Measurements from ENCODE around the gene CX3CL1.
"Not testable (repeated sequence)": the region's sequence is repeated elsewhere in the genome, so short reads cannot be mapped to it uniquely, and the experiment has no call there.

CX3CL1 gene

DNA sequence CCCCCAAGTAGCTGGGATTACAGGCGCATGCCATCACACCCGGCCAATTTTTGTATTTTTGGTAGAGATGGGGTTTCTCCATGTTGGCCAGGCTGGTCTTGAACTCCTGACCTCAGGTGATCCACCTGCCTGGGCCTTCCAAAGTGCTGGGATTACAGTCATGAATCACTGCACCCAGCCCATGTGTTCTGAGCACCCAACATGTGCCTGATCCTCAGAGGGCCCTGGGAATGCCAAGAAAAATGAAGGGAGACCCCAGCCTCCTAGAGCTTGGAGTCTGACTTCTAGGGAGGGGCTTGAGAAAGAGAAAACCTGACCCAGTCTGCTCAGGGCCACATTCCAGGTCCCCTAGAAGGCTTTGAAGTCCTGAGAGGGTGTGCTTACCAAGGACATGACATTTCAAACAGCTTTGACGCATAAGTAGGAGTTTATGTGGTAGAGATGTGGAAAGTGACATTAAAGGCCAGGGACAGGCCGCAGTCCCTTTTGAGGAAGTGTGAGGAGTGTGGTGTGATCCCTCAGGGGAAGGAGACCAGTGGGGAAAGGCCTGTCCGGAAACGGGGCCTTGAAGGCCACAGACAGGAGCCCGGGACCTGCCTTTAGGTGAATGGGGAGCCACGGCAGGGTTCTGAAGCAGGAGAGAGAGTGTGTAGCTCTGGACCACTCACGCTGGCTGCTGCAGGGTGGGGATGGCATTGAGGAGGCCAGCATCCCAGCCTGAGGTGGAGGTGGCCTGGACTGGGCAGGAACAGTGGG, 14.8 kb upstream of the CX3CL1 start:
- DNase-seq, result no peak

DNA sequence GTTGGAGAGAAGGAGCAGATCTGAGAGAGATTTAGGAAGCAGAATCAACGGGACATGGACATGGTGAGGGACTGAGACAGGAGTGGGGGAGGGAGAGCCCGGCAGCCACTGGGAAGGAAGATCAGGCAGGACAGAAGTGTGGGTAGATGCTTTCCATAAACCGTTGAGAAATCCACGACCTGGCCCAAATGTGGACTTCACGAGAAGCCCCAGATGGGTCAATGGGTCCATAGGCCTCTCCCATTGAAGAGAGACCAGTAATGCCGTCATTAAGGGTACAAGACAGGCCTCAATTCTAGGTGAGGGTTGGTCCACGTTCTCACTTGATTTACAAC, 14.2 kb upstream of the CX3CL1 start:
- DNase-seq, result no peak

DNA sequence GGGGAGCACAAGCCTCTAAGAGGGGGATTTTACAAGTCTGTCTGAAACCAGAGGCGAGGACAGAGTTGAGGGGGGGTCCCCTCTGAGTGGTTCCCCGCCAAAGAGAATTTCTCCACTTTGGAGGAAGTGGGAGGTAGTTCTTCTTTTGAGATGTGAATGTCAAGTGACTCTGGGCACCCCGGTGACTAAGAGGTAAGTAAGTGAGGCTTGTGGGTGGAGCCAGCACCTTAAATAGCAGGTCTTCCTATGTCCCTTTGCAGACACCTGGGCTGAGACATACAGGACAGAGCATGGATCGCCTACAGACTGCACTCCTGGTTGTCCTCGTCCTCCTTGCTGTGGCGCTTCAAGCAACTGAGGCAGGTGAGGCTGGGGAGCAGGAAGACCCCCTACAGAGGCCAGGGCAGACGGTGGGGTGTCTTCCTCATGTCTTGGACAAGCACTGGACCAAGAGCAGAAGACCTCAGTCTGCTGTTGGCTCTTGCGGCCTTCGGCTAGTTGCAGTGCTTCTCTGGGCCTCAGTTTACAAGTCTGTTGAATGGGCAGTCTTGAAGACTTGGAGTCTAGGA, 13.7 kb upstream of the CX3CL1 start, which contains the start of gene CCL22:
CCL22 (plus strand) TSS at position 257 of the 569 bp plus-strand sequence; CDS start at position 291, 34 bp downstream.
- DNase-seq, result no peak

DNA sequence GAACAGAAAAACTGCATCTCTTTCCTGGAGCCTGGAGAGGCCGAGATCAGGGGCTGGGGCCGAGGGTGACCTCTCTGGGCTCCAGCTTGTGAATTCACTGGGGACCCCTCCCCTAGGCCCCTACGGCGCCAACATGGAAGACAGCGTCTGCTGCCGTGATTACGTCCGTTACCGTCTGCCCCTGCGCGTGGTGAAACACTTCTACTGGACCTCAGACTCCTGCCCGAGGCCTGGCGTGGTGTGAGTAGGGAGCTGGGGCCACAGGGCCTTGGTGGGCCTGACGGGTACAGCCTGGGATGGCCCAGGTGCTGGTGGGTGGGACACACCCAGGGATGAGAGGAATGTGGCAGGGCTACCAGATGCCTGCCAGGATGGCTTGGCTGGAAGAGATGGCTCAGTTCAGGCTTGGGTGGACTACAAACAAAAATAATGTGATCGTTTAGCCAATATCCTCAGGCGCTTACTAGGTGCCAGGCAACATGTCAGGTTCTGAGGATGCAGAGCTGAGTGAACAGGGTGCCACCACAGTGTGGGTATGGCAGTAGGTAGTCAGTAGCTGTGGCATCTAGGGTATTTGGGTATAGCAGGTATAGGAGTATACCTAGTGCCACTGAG, 11.9 kb upstream of the CX3CL1 start:
- no peak for DNase-seq

DNA sequence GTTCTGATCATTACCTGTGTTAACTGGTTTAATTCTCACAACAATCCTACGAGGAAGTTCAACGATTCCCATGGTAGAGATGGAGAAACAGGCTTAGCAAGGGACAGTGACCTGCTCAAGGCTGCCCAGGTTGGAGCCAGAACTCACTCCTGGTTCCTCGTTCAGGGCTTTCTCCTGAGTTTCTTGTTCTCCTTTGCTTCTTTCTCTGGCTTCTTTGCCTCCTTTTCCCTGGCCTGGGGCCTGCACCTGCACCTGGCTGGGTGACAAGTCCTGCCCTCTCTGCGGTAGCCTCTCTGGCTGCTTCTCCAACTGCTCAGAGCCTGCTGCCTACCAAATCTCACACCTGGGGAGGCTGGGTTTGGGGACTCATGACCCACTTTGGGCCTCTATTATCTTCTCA, 10.9 kb upstream of the CX3CL1 start:
- no peak for DNase-seq

DNA sequence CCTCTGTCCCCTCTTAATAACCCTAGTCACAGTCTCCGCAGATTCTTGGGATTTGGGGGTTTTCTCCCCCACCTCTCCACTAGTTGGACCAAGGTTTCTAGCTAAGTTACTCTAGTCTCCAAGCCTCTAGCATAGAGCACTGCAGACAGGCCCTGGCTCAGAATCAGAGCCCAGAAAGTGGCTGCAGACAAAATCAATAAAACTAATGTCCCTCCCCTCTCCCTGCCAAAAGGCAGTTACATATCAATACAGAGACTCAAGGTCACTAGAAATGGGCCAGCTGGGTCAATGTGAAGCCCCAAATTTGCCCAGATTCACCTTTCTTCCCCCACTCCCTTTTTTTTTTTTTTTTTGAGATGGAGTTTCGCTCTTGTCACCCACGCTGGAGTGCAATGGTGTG, 8.1 kb upstream of the CX3CL1 start:
- no peak for DNase-seq

DNA sequence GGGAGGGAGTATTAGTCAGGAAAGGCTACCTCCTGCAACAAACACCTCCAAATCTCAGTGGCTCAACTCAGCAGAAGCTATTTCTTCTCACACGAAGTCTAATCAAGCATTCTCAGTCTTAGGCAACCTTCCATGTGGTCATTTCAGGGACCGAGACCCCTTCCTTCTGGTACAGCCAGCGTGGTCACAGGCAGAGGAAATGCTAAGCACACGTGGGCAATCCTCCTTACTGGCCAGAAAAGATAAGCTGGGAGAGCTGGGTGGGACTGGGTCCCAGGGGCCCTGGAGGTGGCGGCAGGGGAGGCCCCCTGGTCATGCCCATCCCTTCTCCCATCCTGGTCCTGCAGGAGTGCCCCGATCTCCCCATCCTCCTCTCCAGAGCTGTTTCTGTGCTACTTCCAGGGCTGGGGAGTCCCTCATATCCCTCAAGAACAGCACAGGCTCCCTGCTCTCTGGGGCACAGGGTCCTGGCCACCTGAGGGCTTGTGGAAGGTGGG, 5.7 kb upstream of the CX3CL1 start:
- DNase-seq, result no peak

DNA sequence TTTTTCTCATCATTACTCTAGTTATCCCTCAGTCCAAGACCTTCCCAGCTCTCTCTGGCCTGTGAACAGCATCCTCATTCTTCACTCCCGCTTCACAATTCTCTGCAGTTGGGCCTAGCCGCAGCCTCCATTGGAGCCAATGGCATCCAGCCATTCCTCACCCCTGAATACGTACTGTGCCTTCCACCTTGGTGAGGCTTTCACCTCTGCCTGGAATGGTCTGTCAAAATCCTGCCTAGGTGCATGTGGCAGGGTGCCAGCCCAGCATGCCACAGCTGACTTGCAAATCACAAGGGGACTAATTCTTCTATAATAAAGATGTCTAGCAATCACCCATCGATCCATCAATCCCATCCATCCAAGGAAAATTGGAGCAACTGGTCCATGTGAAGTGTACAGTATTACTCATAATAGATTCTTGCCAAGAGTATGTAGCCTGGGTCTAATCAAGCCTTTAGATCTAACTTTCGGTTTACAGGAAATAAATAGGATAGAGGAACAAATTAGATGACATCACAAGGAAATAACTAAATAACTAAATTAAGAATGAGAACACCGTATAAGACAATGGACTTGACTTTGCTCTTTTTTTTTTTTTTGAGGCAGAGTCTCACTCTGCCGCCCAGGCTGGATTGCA, 5.1 kb upstream of the CX3CL1 start:
- DNase-seq, result no peak

DNA sequence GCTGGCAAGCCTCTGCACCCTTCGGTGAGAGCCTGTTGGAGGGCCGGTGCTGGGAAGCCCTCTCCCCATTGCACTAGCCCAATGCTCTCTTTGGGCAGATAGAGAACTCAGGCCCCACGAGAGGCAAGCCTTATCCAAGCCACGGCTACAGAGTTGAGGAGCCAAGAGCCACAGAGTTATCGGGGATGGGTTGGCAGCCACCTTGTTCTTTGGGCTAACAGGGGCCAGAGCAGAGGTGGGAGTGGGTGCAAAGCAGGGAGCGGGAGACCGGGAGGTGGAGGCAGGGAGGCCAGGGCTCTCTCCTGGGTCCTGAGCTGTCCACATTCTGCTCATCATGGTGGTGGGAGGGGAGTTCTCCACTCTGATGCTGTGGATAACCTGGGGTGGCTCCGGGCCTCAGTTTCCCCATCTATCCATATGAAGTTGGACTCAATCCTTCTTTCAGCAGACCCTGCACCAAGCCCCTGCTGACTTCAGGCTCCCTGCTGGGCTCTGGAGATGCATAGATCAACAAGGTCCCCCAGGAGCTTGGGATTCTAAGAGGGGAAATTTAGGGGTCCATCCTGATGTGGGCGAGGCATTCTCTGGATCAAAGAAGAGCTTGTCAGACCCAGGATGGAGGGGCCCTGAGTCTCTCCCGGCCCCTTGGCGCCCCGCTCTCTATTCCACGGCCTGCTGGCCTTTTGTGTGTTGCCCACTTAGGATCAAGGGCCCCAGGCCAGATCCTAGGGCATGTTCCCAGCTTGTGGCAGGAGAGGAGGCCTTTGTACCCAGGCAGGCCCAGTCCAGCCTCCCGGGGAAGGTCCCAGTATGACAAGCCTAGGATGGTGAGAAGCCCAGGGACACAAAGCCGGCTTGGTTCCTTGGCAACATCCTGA, 557 bp upstream of the CX3CL1 start:
- no peak for DNase-seq

DNA sequence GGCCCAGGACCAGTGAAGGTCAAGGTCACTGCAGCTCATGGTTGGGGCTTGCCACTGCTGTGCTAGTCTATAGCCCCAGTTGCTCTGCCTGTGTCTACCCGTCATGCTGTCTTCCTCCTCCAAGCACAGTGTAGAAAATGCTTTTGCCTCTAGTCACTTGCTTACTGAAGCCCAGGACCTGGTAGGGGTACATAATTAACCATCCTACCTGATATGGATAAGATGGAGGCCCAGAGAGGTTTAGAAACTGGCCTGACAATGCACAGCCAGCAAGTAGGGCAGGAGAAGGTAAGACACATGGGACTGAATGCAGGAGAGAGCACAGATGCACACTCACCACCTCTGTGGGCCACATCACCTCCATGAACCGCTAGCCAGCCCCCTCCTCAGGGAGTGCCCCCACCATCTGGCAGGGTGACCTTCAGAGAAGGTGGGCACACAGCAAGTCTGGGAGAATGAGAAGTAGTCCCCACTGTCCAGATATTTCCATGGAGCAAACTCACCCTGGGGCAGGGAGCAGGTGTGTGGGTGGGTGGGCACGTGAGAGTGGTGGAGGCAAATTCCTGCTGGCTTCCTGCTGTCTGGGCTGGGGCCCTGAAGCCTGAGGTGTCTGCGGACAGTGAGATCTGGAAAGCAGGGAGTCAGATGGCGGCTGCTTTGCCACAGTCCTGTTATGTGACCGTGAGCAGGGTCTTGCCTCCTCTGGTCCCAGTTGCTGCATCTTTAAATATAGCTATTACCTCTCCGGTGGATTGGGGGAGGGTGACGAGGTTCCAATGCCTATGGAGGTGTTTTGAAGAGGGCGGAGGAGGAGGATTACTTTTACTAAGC, 1.0 kb downstream of the CX3CL1 start:
- DNase-seq, result no peak

DNA sequence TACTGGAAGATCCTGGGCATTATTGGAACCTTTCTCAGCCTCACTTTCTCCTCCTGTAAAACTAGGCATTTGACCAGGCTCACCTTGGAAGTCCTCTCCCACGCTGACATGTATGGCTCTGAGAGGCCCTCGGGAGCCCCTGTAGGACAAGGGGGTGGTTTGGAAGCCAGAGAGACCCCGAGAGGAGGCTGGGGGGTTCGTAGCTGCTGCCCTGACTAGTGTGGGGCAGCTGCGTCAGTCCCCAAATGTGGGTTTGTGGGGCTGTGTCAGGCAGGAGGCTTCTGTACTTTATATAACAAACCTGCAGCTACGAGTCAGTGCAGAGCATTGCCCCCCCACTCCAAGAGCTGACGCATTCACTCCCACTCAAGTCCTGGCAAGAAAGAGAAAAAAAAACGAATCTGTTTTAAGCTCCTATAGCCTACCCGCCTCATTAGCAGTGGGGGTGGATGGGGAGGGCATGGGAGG, 1.8 kb downstream of the CX3CL1 start:
- no peak for DNase-seq

DNA sequence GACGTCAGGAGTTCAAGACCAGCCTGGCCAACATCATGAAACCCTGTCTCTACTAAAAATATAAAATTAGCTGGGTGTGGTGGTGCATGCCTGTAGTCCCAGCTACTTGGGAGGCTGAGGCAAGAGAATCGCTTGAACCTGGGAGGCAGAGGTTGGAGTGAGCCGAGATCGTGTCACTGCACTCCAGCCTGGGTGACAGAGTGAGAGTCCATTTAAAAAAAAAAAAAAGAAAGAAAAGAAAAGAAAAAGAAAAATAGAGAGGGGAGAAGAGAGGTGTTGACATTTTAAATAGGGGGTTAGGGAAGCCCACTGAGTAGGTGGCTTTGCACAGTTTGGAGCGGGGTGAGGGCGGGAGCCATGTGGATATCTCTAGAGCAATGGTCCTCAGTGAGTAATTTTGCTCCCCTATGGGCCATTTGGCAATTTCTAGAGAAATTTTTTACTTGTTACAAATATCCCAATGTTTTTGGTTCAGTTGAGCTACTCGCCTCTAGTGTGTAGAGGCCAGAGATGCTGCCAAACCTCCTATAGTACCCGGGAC, 2.7 kb downstream of the CX3CL1 start:
- not testable (repeated sequence) for DNase-seq

DNA sequence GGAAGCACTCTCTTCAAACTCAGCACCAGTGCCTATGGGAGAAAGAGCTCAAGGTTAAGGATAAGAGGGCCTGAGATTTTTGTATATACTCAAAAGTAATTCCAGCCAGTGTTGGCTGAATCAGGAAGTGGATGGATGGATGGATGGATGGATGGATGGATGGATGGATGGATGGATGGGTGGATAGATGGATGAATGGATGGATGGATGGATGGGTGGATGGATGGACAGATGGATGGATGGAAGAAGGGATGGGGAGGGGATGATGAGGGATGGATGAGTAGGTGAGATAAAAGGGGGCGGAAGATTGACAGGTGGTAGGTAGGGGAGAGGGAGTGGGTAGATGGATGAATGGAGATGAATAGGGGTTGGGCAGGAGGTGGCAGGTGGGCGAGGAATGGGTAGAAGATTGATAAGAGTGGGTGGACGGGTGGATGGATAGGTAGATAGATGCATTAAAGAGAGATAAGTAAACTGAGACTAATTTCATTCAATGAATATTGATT, 4.1 kb downstream of the CX3CL1 start:
- DNase-seq, result no peak

DNA sequence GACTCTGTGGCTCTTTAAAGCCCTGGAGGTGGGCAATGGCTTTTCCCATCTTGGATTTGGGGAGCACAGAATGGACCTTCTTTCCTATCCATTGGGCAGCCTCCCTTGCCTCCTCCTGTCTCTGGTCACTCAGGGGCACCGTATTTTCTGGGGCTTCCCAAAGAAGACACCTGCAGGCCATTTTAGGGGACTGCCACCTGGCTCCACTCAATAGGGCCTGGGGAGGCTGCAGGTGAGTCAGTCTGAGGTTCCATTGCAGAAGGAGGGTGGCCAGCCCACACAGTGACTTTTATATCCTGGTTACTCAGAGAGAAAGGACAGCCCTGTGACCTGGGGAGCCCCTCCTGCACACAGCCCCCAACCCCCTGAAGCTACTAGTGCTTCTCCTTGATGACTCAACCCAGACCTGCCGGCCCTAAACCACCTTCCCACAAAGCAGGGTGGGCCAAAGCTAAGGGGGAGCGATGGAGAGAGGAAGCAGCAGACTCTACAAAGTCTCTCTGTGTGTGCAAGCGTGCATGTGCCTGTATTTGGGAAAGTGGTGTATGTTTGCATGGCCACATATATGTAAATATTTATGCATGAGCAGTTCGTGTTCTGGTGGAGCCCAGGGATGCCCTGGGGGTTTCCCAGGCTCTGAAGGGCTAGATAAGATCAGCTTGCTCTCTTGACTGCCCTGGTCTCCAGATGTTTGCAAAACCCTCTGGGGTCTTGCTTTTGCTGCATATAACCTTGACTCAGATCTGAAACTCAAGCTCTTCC, 5.0 kb downstream of the CX3CL1 start:
- no peak for DNase-seq

DNA sequence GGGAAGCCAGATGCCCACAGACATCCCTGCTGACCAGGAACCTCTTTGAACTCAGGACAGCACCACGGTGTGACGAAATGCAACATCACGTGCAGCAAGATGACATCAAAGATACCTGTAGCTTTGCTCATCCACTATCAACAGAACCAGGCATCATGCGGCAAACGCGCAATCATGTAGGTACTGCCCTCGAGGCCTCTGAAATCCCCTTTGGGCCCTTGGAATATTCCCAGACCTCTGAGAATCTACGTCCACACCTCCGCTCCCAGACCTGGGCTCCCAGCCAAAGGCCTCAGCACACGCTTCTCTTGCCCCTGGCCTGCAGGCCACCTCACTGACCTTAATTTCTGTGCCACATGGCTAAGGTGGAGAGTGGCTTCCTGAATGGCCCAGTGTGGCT, 7.3 kb downstream of the CX3CL1 start:
- no peak for DNase-seq

DNA sequence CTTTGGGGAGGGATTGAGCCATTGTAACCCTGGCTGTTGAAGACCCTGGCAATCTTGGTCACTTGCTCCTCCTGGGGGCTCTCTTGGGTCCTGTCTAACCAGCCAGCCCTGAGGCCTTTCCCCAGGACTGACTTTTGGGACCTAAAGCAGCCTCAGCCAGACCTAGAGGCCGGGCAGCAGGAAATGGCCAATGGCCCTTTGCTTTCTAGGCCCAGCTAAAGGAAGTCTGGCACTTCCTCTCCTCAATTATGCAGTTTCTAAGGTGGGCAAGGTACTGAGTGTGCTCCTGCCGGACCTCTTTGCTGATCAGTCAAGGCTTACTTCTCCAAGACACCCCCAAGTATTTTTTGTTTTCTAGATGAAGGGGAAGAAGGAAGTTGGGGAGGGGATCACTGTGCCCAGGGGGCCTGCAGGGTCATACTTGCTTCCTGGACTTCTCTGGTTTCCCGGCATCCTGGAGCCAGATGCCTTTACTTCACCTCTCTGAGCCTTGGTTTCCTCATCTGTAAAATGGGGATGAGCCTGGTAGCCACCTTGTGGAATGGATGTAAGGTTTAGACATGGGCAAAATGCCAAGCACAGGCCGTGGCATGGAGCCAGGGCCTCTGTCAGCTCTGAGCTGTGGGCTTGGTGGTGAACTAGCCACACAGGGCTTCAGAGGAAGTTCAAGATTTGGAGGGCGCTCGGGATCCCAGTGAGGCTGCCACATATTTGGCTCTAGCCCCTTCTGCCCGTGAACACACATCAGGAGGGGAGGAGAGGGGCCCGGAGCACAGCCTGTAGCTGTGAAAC, 8.6 kb downstream of the CX3CL1 start:
- DNase-seq, result no peak

DNA sequence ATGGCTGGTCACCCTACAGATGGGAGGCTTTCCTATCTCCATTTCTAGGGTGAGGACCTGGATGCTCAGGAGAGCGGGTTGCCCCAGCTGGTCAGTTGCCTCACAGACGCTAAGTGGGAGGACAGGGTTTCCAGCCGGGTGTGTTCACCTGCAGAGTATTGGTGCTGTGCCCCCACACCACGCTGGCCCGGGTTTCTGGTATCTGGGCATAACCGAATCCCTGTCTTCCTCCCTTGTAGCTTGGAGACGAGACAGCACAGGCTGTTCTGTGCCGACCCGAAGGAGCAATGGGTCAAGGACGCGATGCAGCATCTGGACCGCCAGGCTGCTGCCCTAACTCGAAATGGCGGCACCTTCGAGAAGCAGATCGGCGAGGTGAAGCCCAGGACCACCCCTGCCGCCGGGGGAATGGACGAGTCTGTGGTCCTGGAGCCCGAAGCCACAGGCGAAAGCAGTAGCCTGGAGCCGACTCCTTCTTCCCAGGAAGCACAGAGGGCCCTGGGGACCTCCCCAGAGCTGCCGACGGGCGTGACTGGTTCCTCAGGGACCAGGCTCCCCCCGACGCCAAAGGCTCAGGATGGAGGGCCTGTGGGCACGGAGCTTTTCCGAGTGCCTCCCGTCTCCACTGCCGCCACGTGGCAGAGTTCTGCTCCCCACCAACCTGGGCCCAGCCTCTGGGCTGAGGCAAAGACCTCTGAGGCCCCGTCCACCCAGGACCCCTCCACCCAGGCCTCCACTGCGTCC, 9.7 kb downstream of the CX3CL1 start:
- DNase-seq, result no peak

DNA sequence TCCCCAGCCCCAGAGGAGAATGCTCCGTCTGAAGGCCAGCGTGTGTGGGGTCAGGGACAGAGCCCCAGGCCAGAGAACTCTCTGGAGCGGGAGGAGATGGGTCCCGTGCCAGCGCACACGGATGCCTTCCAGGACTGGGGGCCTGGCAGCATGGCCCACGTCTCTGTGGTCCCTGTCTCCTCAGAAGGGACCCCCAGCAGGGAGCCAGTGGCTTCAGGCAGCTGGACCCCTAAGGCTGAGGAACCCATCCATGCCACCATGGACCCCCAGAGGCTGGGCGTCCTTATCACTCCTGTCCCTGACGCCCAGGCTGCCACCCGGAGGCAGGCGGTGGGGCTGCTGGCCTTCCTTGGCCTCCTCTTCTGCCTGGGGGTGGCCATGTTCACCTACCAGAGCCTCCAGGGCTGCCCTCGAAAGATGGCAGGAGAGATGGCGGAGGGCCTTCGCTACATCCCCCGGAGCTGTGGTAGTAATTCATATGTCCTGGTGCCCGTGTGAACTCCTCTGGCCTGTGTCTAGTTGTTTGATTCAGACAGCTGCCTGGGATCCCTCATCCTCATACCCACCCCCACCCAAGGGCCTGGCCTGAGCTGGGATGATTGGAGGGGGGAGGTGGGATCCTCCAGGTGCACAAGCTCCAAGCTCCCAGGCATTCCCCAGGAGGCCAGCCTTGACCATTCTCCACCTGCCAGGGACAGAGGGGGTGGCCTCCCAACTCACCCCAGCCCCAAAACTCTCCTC, 10.4 kb downstream of the CX3CL1 start:
- DNase-seq, result no peak
